ENCODE results near the gene HTR4.

DNA sequence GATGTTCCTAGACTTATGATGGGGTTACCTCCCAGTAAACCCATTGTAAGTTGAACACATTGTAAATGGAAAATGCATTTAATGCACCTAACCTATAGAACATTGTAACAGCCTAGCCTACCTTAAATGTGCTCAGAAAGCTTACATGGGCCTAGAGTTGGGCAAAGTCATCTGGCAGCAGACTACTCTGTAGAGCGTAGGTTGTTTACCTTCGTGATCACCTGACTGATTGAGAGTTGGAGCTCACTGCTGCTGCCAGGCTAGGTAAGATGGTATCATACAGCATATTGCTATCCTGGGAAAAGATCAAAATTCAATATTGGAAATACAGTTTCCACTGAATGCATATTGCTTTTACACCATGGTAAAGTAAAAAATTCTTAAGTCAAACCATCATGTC is 95.4 kb downstream of the HTR4 start:
- TF ChIP-seq ZNF274 (IDR thresholded peaks at IDR 0.05; ENCODE audit: low read depth, low read length), result no peak
- TF ChIP-seq YY1 (IDR thresholded peaks at IDR 0.05; ENCODE audit: insufficient read depth, insufficient read length), result no peak
- no peak for TF ChIP-seq SUZ12 (IDR thresholded peaks at IDR 0.05; ENCODE audit: extremely low read depth, insufficient read depth, insufficient read length)
